Smooth muscle cell of the coronary artery (primary cell): ENCODE results near the gene ANKRD18A. TPM values are rescaled to one million over a fixed set of nuclear protein-coding genes. Genes with fewer than 3 reads are reported as not detected.

Experiments used
- total RNA-seq: library from RNA; depleted of rRNA; stranded (reverse); fragments of >200 nt; gene quantifications from 2 replicates; pipeline ENCODE4 v1.2.3, GENCODE V29; 2014; ENCODE audit warnings: low replicate concordance

Gene ANKRD18A
- total RNA-seq, result under 0.01 TPM in 1 of 2 replicates, not detected in the other

DNA sequence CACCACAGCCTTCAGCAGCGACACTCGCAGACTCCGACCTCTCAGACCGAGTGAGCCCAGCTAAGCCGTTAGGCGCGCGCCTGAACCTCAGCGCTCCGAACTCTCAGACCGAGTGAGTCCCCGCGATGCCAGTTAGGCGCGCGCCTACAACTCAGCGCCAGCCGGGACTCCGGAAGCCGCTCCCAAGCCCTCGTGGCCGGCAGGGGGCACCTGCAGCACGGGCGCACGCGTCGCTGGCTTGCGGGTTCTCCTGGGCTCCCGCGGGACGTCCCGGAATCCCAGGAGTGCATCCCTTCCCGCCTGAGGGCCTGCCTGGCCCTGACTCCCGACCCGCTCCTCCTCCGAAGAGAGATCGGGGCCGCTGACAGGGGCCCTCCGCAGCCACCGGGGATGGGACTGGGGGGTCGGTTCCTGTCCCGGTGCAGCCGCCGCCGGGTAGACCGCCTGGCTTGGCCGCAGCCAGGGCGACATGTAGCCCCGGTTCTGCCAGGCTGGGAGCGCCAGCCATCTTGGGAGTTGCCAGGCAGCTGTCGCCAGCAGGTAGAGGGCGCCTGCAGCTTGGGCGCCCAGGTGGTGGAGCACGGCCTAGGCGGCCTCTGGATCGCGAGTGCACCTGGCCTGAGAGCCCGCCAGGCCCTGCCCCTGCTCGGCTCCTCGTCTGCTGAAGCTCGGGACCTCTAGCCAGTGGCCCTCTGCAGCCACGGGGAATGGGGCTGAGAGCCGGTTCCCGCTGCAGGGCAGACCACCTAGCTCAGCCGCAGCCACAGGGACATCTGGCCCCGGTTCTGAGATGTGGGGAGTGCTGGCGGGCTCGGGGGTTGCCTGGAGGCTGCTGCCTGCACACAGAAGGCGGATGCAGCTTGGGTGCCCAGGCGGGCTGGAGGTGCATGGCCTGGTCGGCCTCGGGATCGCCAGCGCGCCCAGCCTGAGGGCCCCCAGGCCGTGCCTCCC lies at the start of gene ANKRD18A:
Gene ANKRD18A (minus strand): TSS at position 114 of the 951 bp plus-strand sequence. CDS start 311 bp downstream, outside the sequence.

Other genes starting within 250 kb of the ANKRD18A start
- 12.4 and 21.1 TPM in 2 replicates for gene ALDH1B1, start 227.9 kb downstream of the ANKRD18A start, total RNA-seq
- gene IGFBPL1, start 196.1 kb downstream of the ANKRD18A start, total RNA-seq, result not detected in 2 replicates
- gene FAM240B, start 99.5 kb upstream of the ANKRD18A start, total RNA-seq, result not detected in 2 replicates